Breast epithelium (tissue), 3 donors: Measurements from ENCODE around the gene RPE65.

ENCODE experiments used
- CTCF ChIP-seq, 3 donors: fragments of 450-650 bp; IDR thresholded peaks; one replicate each; pipeline ENCODE4 v1.5.1; 2016 to 2017; ENCODE audit warnings: antibody characterized with exemption in 3 of 3, mild to moderate bottlenecking in 3 of 3, moderate library complexity in 3 of 3
- POLR2A ChIP-seq: fragments of 450-650 bp; IDR thresholded peaks from one replicate; pipeline ENCODE4 v1.6.1; 2016; ENCODE audit warnings: antibody characterized with exemption, mild to moderate bottlenecking, moderate library complexity

DNA sequence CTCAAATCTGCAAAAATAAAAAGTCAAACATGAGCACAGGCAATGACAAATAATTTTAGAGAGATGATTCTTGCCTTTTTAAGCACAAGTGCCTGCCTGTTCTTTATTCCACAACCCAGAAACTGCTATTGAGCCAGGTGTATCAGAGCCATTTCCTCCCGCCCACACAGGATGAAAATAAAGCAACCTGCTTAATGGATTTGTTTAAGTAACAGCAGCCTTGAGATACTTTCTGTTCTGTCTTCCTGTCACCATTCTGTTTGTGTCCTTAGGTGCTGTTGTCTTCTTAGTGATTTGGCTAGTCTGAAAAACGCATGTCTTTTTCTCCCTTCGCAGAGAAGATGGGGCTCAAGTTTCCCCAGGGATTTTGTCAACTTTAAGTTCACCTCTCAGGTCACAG is 11.4 kb downstream of the RPE65 start:
- no peak for TF ChIP-seq CTCF (IDR thresholded peaks at IDR 0.05)
- TF ChIP-seq POLR2A = no peak
